ENCODE data around the gene ACAA1.
"Not testable (repeated sequence)": the region's sequence is repeated elsewhere in the genome, so short reads cannot be mapped to it uniquely, and the experiment has no call there.

Gene ACAA1, protein sequence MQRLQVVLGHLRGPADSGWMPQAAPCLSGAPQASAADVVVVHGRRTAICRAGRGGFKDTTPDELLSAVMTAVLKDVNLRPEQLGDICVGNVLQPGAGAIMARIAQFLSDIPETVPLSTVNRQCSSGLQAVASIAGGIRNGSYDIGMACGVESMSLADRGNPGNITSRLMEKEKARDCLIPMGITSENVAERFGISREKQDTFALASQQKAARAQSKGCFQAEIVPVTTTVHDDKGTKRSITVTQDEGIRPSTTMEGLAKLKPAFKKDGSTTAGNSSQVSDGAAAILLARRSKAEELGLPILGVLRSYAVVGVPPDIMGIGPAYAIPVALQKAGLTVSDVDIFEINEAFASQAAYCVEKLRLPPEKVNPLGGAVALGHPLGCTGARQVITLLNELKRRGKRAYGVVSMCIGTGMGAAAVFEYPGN

DNA sequence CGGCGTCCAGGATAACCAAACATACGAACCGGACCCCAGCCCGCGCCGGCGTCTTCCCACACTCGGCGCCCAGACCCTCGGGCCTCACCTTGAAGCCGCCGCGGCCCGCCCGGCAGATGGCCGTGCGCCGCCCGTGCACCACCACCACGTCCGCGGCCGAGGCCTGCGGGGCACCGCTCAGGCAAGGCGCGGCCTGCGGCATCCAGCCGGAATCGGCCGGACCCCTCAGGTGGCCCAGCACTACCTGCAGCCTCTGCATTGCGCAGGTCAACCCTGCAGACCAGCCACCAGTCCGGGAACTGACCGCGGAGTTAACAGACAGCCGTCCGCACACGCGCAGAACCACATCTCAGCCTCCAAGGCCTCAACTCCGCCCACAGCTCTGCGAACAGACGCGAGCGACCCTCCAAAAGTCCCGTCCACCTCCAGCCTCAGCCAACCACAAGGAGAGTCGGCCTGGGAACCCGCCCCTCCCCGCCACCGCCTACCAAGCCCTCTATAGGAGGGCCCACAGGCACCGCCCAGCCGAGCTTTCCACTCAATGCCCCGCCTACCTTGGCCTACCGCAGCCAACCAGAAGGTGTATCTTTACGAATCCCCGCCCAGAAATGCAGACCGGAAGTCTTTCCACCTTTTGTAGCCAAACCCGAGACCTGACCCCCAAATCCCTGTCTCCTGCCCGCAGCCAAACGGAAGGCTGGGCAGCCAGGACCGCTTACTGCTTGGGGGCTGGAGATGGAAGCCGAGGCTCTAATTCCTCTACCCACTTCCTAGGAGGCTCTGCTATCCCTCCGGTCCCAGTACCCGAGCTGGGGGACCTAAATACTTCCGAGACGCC is at the start of gene ACAA1:
TSS of gene ACAA1 (minus strand) at position 351 of the 838 bp plus-strand sequence. CDS start at position 259, 92 bp downstream.
- DNase-seq: peak; percentile 98 to 99

DNA sequence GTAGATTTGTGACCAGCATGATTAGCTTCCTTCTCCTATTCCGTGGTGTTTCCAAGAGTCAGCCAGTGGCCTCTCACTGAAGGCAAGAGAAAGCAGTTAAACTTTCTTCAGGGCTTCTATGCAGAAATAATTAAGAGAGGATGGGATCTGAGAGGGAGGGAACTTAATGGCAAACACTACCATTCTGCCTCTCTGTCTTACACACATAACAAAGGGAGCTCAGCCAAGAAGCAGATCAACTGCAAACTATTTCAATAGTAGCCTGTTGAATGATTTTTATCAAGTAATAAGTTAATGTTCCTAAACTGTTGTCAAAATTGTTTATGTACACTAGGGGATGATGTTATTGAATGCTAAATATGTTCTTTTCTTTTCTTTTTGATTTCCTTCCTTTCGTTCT is 40.3 kb upstream of the ACAA1 start:
- no peak for DNase-seq

DNA sequence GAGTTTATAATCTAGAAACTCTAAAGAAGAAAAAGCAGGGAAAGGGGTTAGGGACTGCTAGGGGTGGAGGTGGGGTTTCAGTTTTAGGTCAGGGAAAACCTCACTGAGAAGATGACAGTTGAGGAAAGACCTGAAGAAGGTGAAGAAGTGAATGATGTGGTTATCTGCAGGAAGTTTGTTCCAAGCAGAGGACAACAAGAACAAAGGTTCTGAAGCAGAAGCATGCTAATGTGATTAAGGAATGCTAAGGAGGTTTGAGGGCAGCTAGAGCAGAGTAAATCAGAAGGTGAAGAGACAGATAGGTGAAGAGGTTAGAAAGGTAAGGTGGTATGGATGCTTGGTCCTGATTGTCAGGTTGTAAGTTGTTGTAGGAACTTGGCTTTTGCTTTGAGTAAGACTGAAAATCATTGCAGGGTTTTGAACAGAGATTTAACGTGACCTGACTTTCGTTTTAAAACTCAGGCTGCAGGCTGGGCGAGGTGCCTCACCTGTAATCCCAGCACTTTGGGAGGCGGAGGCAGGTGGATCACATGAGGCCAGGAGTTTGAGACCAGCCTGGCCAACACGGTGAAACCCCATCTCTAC is 37.0 kb upstream of the ACAA1 start:
- no peak for DNase-seq

DNA sequence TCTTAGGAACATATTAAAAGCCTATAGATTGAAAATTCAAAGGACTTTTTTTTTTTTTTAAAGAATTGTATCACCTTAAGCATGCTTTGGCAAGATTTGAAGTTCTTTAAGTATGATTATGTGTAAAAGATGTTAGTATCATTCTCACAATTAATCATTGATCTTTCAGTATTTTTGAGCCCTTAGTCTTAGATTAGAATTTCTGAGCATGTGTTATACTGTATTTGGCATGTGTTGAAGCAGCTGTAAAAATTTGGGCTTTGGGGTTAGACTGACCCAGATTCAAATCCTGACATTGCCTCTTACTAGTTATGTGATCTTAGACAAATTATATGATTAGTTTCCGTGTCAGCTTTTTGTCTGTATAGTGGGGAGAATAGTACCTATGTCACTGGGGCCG is 34.7 kb upstream of the ACAA1 start:
- DNase-seq: no peak

DNA sequence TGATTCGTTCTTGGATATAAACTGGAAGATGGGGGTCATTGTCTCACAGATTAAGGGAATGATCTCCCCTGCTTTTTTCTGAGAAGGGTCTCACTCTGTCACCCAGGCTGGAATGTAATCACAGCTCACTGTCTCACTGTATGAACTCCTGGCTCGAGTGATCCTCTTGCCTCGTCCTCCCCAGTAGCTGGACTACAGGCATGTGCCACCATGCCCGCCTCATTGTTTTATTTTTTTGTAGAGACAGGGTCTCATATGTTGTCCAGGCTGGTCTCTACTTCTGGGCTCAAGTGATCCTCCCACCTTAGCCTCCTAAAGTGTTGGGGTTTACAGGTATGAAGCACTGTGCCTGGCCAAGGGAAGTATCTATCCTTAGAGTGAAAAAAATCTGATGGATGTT is 33.8 kb upstream of the ACAA1 start:
- no peak for DNase-seq

DNA sequence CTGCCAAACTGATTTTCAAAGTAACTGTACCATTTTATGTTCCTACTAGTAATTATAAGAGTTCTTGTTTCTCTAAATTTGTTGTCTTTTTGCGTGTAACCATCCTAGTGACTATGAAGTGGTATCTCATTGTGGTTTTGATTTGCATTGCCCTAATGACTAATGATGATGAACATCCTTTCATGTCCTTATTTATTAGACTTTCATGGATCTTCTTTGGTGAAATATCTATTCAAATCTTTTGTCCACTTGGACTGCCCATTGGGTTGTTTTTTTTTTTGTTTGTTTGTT is 32.0 kb upstream of the ACAA1 start:
- no peak for DNase-seq

DNA sequence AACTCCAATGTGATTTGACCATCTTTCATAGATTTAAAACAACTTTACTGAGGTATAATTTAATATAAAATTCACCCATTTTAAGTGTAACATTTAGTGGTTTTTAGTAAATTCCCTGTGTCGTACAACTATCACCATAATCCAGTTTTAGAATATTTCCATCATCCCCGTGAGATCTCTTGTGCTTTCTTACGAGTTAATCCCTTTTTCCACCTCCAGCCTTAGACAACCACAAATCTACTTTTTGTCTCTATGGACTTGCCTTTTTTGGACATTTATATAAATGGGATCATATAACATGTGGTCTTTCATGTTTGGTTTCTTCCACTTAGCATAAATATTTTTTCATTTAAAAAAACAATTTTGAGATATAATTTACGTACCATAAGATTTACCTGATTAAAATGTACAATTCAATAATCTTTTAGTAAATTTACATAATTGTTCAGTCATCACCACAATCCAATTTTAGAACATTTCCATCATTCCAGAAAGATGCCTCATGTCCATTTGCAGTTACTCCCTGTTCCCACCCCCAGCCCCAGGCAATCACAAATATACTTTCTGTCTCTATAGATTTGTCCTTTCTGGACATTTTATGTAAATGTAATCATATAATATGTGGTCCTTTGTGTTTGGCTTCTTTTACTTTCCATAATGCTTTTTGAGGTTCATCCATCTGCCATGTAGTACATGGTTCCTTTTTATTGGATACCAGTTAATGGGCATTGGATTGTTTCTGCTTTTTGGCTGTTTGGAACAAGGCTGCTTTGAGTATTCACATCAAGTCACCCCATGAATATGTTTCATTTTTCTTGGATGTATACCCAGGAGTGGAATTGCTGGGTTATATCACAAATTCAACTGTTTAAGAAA is 31.5 kb upstream of the ACAA1 start:
- DNase-seq: no peak

DNA sequence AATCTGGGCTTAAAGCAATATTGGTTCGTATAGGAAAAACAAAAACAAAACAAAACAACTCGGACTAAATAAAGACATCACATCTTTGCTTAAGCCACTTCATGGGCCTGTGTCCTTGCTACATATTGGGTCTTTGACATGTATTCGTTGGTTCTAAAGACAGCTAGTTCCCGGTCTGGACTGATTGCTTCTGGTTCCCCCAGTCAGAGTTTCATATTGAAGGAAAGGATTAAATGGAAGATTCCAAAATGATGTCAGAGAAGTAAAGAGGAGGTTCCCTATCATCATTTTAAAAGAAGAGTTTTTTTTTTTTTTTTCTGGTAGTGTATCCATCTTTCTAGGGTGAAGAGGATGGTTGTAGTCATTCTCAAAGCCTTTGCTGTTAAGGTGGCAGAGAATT is 30.7 kb upstream of the ACAA1 start:
- DNase-seq: no peak

DNA sequence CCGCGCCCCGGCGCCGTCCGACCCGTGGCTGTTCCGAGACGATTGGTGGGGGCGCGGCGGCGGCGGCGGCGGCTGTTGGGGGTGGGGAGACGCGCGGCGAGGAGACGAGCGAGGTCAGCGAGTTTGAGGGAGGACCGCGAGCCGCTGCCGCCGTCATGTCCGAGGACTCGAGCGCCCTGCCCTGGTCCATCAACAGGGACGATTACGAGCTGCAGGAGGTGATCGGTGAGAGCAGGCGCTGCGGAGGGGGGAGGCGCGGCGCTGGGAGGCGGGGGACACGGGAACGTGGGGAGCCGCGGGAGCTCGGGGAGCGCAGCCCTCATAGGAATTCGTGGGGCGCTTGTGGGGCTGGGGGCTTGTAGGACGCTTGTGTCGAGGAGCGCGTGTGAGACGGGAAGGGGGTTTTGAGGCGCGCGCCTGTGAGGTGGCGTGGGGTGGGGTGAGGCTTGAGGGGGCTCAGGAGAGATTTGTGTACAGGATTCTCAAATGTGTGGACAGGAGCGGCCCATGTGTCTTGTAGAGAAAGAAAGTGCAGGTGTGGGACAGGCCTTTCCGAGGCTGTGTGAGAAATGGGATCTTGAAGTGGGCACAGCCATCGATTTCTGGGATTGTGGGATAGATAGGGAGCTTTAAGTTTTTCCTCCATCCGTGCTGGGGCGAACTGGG is 28.9 kb upstream of the ACAA1 start:
- DNase-seq: peak in 1 of 2 experiments; percentile 38

DNA sequence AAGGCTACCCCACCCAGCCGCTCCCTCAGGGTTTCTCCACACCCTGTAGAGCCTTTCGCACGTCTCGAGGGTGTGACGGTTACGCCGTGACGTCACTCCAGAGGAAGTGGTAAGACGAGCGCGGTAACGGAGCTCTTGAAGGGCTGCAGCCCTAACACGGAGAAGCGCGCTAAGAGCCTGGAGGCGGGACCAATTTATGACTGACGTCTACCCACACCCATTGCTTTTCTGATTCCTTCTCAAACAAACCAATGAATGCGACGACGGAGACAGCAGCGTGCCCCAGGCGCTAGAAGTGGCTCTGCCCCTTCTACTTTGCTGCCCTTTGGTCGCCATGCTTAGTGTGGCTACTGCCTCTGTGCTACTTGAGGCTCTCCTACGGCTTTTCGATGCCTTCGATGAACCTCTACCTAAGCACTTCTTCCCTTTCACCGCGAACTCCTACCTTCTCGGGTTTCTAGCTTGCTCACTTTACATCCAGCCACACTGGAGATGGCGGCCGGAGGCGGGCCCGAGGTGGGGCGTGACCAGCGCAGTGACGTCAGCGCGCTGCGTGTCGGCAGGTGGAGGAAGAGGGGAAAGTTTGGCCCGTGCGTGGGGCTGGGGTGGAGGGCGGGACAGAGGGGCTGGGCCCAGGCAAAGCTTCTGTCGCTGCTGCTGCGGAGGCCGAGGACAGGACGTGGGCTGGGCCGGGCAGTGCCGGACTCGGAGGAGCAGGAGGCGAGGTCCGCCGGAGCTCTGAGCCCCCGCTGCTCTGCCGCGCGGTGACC is 28.2 kb upstream of the ACAA1 start, which contains the start of gene OXSR1:
TSS of gene OXSR1 (plus strand) at position 586 of the 770 bp plus-strand sequence. CDS start 340 bp downstream, outside the sequence.
- DNase-seq: peak; percentile 96 to 99

DNA sequence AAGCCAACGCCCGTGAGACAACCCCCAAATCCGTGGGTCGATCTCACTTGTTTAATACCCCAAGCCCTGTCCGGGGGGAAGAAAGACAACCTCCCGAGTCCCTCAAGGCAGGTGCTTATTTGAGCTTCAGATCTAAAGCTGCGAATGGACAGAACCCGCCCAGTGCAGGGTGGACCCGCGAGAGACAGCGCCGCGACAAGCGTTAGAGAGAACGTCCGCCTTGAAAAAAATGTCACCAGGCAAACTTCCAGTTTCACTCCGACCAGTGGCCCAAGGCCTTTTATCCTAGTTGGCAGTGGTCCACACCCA is 27.7 kb upstream of the ACAA1 start:
- no peak for DNase-seq

DNA sequence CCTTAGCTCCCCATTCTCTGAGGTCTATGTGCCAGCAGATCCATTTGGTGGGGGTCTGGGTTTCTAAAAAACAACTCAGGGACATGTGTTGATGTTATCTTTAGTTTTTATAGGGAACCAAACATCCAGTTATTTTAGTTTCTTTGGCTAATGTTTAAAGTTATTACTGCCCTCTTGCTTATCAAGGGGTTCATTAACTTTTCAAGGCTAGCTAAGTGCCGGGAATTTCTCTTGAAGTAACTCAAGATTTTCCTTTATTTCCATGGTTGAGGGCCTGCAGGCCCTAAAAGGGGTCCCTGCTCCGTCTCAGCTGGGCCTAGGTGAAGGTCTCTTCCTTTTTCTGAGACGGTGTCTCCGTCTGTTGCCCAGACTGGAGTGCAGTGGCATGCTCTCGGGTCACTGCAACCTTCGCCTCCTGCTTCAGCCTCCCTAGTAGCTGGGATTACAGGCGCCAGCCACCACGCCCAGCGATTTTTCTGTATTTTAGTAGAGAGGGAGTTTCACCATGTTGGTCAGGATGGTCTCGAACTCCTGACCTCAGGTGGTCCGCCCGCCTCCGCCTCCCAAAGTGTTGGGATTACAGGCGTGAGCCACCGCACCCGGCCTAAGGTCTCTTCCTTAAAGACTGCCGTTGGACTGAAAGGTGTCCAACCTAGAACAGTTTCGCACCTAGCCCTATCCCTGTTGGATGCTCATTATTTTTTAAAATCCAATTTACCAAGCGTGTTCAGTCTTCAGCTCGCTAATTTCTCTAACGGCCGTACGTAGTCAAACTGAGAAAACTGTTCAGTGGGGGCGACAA is 27.1 kb upstream of the ACAA1 start:
- no peak for DNase-seq

DNA sequence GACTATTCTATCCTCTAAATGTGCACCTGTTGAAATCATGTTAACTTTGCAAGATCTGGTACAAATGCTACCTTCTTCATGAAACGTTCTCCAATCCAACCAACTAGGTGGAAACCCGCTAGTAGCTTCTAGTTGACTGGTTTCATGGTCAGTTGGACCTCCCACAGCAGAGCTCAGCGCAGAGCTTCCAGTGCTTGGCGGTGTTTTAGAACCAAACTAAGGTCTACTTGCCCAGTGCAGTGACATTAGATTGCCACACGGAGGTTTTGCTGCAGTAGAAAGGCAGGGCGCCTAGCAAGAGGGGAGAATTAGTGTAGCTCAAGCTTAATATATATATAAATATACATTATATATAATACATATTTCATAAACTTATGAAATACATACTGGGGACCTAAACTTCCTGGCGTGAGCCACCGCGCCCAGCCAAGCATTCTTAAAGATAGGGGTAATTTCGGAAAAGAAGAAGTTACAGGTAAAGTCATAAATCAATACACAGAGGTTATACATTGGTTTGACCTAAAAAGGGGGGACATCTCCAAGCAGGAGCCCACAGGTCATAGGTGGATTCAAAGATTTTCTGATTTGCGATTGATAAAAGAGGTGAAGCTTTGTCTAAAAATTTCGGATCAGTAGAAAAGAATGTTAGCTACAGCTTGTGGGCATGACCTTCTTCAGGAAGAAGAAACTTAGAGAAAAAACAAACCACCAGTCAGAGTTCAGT is 26.4 kb upstream of the ACAA1 start:
- DNase-seq: no peak

DNA sequence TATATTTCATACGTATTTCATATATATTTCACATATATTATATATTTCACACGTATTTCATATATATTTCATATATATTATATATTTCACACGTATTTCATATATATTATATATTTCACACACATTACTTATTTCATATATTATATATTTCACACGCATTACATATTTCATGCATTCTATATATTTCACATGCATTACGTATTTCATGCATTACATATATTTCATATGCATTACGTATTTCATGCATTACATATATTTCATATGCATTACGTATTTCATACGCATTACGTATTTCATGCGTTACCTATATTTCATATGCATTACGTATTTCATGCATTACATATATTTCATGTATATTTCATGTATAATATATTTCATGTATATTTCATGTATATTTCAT is 23.8 kb upstream of the ACAA1 start:
- not testable (repeated sequence) for DNase-seq

DNA sequence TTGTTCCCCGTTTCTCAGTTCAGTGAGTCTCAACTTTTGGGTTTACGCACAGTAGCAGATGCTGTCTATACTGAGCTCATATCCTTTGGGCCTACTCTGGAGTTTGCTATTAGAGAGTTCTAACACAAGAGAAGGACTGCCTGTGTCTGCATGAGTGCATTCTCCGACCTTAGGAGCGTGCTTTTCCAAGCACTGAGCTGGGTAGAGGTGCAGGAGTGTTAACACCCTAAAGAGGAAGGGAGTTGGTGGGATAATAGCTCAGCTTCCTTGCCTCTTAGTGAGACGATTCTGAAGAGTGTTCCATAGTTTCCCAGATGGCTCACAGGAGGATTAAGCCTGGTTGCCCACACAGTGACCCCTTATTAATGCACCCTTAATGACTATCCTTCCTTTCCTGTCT is 21.5 kb upstream of the ACAA1 start:
- no peak for DNase-seq

DNA sequence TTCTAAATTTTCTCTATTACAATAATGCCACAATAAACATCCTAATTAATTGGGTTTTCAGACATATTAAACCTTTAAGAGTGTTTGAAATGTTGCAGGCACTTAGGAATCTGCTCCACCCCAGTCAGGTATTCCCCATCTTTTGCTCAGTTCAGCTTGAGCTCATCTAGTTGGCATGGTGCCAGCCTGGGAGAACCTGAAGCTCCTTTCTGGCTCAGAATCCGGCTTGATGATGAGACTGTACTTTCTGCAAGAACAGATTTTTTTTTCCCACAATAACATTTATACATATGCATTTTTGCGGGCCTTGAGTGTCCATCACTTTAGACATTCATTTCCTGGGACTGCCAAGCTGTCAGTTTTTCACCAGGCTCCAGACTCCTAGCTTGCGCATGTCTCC is 20.7 kb upstream of the ACAA1 start:
- DNase-seq: no peak

DNA sequence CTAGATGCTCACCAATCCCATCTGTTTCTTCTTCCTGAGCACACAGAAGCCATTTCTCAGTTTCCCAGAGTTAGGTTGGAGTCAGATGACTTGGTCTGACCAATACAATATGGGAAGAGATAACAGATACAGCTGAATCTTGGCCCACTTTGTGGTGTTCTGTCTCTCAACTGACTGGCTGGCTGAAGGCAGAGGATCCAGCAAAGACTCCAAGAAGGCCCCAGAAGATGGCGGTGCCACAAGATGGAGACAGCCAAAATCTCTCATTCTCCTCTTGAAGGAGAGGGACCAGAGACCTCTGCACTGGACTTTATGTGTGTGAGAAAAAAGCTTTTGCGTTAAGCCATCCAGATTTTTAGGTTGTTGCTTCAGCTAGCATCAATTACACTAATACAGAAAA is 20.2 kb upstream of the ACAA1 start:
- no peak for DNase-seq

DNA sequence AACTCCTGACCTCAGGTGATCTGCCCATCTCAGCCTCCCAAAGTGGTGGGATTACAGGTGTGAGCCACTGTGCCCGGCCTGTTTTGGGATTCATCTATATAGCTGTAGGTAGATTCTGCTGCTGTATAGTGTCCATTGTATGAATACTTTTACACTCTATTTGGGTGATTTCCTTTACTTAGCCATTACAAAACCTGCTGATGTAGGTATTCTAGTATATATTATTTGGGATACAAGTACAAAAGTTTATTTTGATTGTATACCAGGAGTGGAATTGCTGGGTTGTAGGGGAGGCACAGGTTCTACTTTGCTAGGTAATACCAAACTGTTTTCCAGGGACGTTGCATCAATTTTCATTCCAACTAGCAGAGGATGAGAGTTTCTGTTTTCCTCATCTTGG is 18.9 kb upstream of the ACAA1 start:
- no peak for DNase-seq

DNA sequence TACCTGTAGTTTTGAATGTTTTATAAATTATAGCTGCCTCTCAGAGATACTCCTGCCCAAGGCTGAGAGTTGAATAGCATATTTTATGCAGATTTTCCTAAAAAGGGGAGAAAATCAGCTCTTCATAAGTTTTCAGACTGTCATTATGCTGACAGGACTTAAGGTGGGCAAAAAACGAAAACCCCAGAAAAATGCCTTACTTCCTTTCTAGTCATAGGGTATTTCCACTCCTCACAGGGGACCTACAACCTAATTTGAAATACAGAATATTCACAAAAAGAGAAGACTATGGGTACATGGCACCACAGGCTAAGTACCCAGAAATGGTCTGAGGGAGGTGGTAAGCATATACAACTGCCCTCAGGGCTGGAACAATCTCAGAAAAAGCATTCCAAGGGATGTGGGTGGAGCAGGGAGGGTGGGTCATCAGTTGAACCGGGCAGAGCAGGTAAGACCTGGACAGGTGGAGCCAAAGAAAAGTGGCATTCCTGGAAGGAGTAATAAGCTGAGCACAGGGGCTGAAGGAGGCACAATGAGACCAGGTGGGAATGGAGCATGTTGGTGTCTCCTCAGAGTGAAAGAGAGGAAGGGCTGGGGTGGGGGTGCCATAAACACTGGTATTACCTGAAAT is 17.8 kb upstream of the ACAA1 start:
- no peak for DNase-seq

Measured in NCI-H2081 (cell line).